NCI-H1105 (cell line): ENCODE results near the gene CES1.
"Not testable (repeated sequence)": the region's sequence is repeated elsewhere in the genome, so short reads cannot be mapped to it uniquely, and the experiment has no call there.

Experiments
- DNase-seq: peaks from one replicate; lab custom pipeline; 2025; lab: John Stamatoyannopoulos, UW

Gene CES1

GRCh38 chr16:55830658-55831294 lies 2.1 kb downstream of the CES1 start:
- DNase-seq = no peak

GRCh38 chr16:55829232-55829631 lies 3.7 kb downstream of the CES1 start:
- not testable (repeated sequence) for DNase-seq

- DNase-seq = no peak
Measured at GRCh38 chr16:55828680-55829079, 4.2 kb downstream of the CES1 start.

GRCh38 chr16:55825115-55825728 lies 7.7 kb downstream of the CES1 start:
- DNase-seq = no peak

- no peak for DNase-seq
Measured at GRCh38 chr16:55824473-55825000, 8.4 kb downstream of the CES1 start.

GRCh38 chr16:55822280-55822810 lies 10.6 kb downstream of the CES1 start:
- DNase-seq = no peak

- no peak for DNase-seq
Measured at GRCh38 chr16:55821210-55821609, 11.7 kb downstream of the CES1 start.

- no peak for DNase-seq
Measured at GRCh38 chr16:55820615-55821014, 12.3 kb downstream of the CES1 start.

GRCh38 chr16:55817236-55817912 lies 15.5 kb downstream of the CES1 start:
- DNase-seq = no peak

- DNase-seq = not testable (repeated sequence)
Measured at GRCh38 chr16:55816222-55816621, 16.7 kb downstream of the CES1 start.

GRCh38 chr16:55815320-55815719 lies 17.6 kb downstream of the CES1 start:
- DNase-seq = no peak

GRCh38 chr16:55814174-55814573 lies 18.7 kb downstream of the CES1 start:
- not testable (repeated sequence) for DNase-seq

GRCh38 chr16:55813730-55814129 lies 19.2 kb downstream of the CES1 start:
- DNase-seq = not testable (repeated sequence)

- no peak for DNase-seq
Measured at GRCh38 chr16:55812951-55813350, 19.9 kb downstream of the CES1 start.

- no peak for DNase-seq
Measured at GRCh38 chr16:55811811-55812210, 21.1 kb downstream of the CES1 start.

- DNase-seq = no peak
Measured at GRCh38 chr16:55810451-55810961, 22.4 kb downstream of the CES1 start.

GRCh38 chr16:55809851-55810250 lies 23.0 kb downstream of the CES1 start:
- no peak for DNase-seq

GRCh38 chr16:55809386-55809785 lies 23.5 kb downstream of the CES1 start:
- DNase-seq = no peak

- DNase-seq = not testable (repeated sequence)
Measured at GRCh38 chr16:55808286-55808685, 24.6 kb downstream of the CES1 start.

- not testable (repeated sequence) for DNase-seq
Measured at GRCh38 chr16:55805104-55805503, 27.8 kb downstream of the CES1 start.

GRCh38 chr16:55803681-55804080 lies 29.2 kb downstream of the CES1 start:
- DNase-seq = not testable (repeated sequence)

- DNase-seq = not testable (repeated sequence)
Measured at GRCh38 chr16:55792934-55793374, 39.9 kb downstream of the CES1 start.
